GM21723 (cell line): ENCODE data around the gene EMC6.
"Not testable (repeated sequence)": the region's sequence is repeated elsewhere in the genome, so short reads cannot be mapped to it uniquely, and the experiment has no call there.

ENCODE experiments used
- ATAC-seq: cut with Tn5 transposase; IDR thresholded peaks from one replicate; pipeline ENCODE4 v1.9.1; 2021; ENCODE audit warnings: mild to moderate bottlenecking, moderate library complexity; ENCODE audit not compliant: unreplicated experiment

The EMC6 gene

DNA sequence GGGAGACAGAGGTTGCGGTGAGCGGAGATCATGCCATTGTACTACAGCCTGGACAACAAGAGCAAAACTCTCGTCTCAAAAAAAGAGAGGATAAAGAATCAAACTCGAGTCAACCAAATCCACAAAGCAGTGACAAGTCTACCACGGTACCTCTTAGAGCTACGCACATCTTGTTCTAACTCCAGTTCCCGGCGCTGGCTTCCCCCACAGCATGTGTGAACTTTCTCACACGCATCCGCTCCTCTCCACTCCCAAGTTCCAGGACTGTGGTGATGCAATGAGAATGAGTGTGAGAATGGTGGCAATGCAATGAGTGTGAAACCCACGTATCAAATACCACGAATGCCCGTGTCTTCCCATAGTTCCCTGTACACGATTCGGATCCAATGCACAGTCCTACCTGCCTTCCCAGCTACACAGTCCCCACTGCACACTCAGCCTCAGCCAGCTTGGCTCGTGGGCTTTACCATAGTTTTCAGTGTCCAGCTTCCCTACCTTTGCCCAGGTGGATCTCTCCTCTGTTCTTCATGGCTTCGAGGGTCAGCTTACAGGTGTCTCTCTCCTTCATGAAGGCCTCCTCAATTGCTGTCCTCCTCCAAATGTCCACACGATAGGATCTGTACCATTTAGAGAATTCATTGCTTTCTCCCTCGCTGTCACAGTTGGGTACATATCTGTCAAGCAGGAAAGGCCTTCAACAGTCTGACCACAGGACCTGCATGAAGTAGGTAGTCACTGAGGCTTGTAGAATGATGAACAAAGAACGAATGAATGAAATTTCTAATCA is 36.5 kb downstream of the EMC6 start:
- ATAC-seq: no peak

- ATAC-seq: not testable (repeated sequence)
These were observed 37.0 kb downstream of the EMC6 start for GRCh38 chr17:3705718-3705984.

- no peak for ATAC-seq
These were observed 39.8 kb downstream of the EMC6 start for GRCh38 chr17:3708366-3708765.

DNA sequence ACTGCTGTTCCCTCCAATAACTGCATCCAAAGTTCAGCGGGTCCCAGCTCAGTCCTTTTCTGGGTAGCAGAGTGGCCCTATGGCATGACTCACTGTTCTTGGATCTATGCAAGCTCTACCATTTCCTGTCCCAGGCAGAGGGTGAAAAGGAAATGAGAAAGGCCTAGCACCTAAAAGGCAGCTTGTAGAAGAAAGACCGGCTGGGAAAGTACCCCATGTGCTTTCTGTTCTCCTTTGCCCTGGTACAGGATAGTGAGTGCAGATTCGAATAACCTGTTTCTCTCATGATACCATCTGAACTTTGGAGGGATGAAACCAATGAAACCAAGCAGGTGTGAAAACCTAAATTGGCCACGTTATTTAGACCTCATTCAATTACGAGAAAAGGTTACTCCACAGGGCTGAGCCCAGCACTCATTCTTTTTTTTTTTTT is 42.4 kb downstream of the EMC6 start:
- peak; percentile 90 for ATAC-seq

DNA sequence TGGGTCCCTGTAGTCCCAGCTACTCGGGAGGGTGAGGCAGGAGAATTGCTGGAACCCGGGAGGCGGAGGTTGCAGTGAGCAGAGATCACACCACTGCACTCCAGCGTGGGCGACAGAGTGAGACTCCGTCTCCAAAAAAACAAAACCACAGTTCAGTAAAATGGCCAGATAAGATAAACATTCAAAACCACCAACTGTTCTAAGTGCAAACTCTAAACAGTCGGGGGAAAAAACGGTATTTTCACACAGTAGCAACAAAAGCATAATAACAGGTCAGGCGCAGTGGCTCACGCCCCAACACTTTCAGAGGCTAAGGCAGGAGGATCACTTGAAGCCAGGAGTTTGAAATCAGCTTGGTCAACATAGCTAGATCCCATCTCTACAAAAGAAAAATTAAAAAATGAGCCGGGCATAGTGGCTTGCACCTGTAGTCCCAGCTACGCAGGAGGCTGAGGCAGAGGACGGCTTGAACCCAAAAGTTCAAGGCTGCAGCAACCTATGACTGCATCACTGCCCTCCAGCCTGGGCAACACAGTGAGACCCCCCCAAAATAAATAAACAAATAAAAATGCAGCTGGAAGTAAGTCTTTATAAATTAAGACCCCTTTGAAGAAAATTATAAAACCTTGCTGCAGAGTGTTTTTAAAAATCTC is 44.3 kb downstream of the EMC6 start:
- no peak for ATAC-seq

DNA sequence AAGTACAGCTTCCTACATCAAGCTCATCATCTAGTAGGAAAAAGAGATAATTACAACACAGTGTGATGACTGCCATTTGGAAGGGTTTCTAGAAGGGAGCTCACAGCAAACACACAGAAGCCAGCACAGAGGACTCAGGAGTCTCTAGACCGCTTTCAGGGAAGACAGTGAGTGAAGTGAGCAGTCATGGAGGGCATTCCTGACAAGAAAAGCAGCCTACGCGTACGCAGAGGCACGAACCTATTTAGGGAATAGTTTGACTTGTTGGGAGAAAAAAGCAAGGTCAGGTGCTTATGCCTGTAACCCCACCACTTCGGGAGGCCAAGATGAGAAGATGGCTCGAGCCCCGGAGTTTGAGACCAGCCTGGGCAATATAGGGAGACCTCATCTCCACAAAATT is 46.7 kb downstream of the EMC6 start:
- ATAC-seq: no peak

GRCh38 chr17:3718201-3718600 is 49.6 kb downstream of the EMC6 start:
- ATAC-seq: no peak

DNA sequence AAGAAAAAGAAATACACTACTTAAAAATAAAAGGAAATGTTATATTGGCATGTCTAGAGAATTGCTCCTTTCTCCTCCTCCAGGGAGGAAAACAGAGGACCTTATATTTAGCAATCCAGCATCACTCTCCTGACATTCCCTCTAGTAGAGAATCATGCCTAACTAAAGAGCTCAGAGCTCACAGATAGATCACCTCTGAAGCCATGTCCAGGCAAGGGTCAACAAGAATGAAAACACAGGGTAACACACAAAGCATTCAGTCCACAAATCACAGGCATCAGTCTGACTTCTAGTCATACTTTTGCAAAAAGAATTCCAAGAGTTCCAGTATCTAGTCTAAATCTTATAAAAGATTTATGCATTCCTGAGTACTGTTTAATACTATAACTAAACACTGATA is 50.7 kb downstream of the EMC6 start:
- ATAC-seq: no peak
